GM19468 (cell line): ENCODE measurements around the gene MRAS.

Source experiments
- ATAC-seq: cut with Tn5 transposase; IDR thresholded peaks from one replicate; pipeline ENCODE4 v1.9.1; 2021; ENCODE audit warnings: mild to moderate bottlenecking, moderate library complexity, moderate number of reproducible peaks; ENCODE audit not compliant: unreplicated experiment; ENCODE audit errors: extremely low read depth

MRAS gene

DNA sequence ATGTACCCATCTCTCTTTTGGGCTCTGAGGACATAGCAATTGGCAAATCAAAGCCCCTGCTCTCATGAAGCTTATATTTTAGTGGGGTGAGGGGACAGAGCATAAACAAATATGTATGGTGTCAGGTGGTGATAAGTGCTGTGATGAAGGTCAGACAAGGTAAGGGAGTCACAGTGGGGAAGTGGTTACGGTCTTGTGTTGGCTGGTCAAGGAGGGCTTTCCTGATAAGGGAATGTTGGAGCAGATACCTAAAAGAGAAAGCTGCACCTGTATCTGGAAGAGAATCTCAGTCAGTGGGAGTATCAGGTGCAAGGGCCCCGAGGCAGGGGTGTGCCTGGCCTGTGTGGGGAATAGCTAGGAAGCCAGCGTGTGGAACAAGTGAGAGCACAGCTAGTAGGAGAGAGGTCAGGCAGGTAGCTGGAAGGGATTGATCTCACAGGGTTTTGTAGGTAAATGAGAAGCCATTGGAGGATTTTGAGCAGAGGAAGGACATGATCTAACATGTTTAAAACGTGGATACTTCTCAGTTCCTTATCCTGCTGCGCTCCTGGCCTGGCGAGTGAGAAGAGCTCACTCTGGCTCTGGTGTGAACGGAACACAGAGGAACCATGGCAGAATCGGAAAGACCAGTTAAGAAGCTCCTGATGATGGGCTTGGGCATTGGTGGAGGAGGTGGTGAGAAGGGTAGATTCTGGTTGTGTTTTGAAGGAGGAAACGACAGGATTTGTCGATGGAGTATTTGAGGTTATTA lies 35.5 kb downstream of the MRAS start:
- no peak for ATAC-seq

DNA sequence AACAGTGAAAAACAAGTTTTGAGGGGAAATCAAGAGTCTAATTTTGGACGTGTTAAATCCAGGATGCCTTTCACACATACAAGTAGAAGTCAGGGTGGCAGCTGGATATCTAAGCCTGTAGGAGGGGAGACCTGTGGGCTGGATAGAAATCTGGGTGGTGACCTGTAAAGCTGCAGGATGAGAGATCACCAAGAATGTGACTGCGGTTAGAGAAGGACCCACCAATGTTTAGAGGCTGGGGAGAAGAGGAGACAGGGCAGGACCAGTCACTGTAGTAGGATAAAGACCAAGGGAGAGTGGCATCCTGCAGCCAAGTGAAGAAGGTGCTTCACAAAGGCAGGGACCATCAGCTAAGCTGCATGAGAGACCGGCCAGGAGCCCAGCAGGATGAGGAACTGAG lies 36.2 kb downstream of the MRAS start:
- ATAC-seq = no peak

DNA sequence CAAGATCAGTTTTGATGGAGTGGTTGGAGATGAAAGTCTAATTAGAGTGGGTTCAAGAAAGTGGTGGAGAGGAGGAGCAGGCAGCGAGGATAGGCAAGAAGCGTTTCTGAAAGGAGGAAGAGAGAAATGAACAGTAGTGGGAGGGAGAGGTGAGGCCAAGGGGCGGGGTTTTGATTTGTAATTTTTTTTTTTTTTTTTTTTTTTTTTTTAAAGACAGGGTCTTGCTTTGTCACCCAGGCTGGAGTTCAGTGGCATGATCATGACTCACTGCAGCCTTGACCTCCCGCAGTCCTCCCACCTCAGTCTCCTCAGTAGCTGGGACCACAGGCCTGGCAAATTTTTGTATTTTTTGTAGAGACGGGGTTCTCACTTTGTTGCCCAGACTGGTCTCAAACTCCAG lies 36.6 kb downstream of the MRAS start:
- no peak for ATAC-seq

DNA sequence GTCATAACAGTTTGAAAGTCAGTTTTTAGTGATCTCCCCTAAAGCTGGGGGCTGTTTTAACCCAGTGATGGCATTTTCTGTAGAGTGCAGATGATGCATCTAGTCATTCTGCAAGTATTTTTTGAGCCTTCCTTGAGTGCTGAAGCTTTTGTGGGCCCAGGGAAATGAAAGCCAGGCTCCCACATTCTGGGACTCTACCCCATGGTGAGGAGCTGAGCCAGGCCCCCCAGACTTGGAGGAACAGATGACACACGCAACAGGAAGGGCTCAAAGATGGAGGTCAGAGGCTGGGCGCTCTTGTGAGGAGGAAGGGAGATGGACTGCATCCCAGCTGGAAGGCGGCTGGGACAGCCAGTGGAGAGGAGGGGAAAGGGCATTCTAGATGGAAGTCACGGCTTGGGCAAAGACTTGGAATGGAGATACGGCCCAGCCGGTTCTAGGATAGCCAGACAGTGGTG lies 40.8 kb downstream of the MRAS start:
- no peak for ATAC-seq

DNA sequence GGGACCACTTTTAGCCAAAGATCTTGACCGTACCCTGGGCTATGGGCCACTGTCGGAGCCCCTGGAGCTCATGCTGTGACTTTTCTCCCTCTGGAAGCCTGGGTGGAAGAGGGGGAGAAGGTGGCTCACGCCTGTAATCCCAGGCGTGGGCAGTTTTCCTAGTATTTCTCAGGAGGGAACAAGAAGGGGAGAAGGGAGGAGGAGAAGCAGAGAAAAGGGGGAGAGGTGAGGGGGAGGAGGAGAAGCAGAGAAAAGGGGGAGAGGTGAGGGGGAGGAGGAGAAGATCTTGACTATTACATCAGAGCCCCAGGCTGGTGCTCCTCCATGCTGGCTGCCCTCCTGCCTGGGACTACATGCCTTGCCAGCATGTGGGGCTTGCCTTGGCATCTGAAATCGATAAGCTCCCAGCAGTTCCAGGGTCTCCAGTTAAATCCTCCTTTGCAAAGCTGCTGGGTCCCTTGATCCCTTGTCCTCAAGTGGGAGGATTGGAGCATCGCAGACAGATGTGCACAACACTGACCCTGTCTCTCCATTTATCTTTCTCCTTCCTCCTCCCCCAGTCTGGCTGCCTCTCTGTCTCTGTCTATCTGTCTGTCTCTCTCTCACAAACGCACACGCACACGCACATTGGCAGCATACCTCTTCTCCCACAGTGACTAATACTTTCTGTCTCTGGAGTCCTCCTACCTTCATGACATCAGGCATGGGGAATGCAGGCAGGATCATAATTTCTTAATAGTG lies 41.6 kb downstream of the MRAS start:
- ATAC-seq = no peak

DNA sequence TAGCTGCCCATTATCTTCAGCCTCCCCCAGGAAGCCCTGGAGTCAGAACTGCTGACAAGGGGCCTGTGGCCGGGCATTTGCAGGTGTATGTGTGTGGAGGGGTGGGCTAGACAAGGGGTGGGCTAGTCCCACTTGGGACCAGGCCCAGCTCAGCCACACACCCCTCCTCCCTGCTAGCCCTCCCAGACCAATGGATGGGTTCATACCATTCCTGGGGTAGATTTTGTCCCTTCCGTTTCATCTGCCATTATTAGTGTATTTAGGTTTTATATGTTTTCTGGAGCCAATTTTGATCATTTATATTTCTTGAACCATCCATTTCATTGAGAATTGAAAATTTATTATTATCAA lies 42.2 kb downstream of the MRAS start:
- ATAC-seq = no peak

DNA sequence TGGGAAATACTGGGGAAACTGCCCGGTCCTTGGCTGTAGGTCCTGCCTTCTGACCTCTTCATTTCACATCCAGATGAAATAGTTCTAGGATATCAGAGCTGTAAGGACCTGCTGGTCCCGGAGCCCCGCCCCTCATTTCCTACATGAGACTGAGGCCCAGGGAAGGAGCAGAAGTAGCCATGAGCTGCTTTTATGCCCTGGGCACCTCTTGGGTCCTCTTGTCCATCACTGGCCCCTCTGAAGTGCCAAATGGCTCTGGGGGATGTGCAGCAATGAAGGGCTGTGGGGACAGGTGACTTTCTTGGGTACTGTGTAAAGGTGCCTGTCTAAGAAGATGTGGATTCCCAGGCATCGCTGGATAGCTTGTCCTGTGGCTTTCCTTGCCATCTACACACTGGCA lies 45.8 kb downstream of the MRAS start:
- no peak for ATAC-seq

DNA sequence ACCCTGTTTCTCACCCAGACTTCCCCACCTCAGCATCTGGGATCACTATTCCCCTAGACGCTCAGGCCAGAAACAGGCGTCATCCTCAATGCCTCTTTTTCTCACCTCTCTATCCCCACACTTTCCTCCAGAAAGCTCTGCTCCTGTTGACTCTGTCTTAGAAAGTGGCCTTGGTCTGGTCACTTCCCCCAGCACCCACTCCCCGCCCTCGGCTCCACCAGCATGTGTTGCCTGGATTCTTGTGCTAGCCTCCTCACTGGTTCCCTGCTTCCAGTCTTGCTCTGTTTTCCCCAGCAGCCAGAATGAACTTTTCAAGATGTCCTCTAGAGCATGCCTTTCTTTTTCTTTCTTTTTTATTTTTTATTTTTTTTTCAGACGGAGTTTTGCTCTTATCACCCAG lies 46.3 kb downstream of the MRAS start:
- no peak for ATAC-seq

DNA sequence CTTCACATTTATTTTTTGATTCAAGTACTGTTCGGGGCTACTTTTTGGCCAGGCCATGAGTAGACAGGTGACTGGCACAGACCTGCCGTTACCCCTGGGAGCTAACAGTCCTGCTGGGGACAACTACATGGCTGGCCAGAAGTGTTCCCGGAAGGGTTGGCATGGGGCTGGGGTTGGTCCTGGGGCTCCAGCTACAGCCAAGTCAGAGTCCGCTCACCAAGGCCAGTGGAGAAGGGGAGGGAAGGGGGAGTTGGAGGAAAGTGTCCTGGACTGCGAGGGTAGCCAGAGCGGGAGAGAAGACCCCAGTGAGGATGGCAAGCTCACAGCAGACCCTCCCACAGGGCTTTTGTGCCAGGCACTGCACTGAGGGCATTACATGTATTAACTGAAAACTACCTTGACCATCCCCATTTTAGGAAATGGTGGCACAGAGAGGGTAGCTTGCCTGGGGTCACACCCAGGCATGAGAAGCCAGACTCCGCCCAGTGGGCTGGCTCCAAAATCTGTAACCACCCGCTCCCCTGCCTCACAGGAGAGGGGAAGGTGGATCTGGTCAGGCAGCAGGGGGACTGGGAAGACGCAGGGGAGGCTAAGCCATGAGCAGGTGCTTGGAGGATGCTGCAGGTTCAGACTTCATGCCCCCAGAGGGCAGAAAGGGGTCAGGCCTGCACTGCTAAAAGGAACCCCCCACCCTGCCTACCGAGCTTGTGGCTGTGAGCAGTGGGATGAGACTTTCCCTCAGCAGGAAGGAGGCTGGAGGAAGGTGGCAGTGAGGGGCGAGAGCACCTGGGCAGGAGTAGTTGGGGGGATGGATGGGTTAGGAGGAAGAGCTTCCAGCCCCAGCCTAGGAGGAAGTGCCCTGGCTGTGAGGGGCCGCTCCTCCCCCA lies 47.7 kb downstream of the MRAS start:
- ATAC-seq = no peak

DNA sequence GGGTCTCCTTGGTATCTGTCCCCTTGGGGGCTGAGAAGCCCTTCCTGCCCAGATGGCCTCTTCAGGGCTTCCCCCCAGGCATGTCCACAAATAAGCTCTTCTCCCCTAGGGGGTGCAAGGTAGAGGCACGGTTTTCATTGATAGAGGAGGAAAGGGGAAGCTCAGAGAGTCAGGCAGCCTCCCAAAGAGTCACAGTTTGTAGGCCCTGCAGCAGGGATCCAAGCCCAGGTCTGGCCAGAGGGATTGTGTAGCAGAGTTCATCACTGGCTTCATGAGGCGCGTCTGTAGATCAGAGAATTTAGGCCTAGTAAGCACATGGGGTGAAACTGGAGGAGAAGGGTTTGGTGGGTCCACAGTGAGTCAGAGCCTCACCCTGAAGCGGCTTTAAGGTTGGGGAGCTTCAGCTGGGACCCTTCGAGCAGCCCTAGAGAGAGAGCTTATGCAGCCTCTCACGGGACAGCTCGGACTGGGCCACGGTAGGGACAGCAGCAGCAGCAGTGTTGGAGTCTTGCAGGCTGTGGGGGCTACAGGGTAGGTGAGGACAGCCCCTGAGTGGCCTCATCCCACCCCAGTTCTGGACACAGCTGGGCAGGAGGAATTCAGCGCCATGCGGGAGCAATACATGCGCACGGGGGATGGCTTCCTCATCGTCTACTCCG lies 48.5 kb downstream of the MRAS start:
- ATAC-seq = no peak

DNA sequence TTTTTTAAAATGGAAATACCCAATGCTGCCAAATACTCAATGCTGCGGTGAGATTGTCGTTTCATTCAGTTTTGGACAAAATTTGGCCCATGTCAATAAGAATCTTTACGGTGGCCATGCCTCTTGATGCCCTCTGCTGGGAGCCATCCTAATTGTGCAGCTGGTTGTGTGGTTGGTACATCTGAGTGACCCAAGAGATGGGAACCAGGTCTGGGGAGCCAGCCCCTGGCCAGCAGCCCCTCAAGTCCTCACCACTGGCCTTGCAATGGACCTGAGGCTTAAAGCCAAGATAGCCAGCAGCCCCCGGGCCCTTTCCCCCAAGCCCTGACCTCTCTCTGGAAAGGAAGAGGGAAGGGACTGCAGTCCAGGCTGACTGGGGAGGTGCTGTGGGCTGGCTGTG lies 49.6 kb downstream of the MRAS start:
- ATAC-seq = no peak

DNA sequence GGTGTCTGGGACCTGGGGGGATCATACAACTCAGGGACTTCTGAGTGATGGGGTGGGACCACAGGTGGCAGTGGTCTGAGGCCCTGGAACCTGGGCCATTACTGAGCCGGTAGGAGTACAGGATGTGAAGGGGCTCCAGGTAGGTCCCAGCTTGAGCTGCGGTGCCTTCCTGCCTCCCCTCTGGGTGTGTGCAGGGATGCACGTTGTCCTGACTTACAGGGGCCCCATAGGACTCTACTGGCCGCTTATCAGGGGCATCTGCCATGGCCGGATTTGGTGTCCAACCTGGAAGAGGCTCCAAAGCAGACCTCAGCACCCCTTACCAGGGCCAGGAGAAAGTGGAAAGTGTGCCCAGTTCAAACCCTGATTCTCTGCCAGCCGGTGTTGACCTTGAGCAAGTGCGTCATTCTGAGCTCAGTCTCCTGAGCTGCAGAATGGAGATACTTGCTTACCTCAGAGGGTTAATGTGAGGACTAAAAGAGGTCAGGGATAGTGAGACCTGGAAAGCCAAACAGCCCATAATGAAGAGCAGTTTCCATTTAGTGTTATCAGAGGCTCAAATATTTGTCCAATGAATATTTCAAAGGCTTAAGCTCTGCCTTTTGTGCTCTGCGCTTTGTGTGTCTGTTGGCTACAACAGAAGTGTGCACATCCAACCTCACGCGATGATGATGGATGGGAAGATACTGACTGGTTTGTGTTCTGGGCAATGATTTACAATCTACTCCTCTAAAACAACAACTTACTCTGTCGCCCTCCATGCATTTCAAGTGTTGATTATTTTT lies 50.6 kb downstream of the MRAS start:
- no peak for ATAC-seq

DNA sequence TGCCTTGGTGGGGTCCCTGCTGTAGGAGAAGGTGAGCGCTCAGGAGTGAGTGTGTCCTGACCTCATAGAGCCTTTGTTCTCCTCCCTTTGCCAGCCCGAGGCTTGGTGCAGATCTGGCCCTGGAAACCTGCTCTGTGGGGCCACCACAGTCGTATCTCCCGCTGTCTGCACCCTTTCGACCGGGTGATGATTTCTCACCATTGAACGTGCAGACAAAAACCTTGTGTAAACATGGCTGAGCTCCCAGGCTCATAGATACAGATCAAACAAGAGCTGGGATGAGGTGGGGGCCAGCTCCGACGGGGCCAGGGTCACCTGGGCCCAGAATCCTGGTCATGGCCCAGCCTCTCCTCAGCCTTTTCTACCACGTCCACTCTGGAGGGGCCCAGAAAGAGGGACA lies 51.4 kb downstream of the MRAS start:
- no peak for ATAC-seq

DNA sequence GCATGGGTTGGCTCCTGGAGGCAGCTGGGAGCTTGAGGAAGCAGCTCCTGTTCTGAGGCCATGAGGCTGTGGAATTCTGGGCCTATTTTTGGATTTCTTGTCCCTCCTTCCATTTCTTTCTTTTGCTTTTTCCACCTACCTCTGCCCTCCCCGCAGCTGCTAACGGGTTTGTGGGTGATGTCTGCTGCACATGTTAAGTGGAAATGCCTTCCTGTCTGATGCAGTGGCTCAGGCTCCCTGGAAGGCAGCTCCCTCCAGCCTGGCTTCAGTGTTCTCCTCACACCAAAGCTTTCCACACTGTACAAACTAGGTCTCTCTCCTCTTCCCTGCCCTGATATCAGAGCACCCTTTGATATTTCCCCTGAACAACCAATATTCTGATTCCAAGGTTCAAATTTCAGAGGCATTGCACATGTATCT lies 52.3 kb downstream of the MRAS start:
- ATAC-seq = no peak

DNA sequence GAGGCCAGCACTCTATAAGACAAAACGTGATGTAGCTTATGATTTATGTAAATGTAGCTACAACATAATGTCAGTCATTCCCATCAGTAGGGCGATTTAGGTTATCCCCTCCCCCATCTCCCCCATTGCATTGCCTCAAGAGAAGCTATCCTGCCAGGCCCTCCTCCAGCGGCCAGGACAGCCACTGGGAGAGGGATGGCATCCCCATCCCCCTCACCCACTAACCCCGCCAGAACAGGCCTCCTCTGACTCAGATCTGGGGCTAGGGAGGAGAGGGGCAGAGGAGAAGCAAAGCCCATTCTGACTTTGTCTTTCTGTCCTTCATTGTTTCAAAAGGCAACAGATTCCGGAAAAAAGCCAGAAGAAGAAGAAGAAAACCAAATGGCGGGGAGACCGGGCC lies 53.5 kb downstream of the MRAS start:
- ATAC-seq = no peak

DNA sequence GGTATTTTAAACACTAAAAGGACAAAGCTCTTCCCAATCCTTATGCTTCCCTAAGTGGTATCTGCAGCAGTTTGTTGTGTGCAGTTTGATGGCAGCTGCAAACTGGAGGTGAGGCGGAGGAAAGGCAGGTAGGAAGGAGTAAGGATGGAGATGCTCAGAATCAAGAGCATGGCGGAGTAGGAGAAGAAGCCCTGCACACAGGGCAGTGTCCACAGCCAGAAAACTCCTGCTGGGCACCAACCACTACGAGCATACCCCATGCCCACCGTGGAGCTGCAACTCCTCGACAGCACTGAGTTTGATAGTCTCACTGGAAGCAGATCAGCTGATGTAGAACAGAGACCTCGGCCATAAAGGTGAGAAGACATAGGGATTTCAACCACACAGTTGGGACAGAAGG lies 55.7 kb downstream of the MRAS start:
- ATAC-seq = no peak

DNA sequence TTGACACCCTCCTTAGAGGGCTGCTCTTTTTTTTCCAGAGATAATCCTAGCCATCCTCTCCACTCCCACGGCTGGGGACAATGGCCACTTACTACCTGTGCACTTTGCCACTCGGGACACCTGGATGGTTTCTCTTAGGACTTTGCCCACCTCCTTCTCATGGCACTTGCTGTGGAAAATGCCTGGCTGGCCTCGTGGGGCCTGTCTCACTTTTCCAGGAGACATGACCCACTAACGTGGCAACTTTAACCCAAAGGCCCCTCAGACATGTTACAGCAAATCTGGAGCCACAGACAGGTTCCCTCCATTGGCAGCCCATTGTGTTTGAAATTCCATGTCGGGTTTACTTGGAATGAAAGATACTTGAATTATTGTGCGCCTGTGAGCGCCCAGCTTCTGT lies 56.6 kb downstream of the MRAS start:
- ATAC-seq = no peak

DNA sequence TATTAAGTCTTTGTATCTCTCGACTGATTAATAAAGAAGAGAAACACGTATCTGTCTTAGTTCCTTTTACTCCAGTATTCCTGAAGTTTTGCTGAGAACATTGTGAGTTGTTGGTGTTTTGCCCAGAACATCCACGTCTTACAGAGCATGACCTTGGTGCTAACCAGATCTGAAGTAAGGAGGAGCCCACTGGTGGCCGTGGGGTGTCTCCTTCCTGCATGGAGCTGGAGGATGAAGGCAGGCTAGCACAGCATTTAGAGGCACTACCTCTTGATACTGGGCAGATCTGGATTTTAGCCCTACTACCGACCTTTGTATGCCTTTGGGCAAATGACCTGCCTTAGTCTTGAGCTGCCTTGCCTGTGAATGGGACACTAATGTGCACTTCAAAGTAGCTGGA lies 57.1 kb downstream of the MRAS start:
- ATAC-seq = no peak

DNA sequence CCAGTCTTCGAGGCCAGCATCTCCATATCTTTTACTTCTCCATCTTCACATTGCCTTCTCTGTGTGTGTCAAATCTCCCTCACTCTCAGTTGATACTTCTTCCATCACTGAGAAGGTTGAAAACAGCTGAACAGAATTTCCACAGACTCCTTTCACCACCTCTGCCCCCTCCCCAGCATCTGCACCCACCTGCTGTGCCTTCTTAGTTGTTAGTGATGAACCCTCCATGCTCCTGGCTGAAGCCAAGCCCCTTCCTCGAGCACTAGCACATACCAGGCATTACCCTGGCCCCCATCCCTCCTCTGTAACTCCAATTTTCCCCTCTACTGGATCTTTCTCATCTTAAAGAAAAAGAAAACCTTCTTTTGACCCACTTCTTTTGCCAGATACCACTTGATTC lies 58.2 kb downstream of the MRAS start:
- ATAC-seq = no peak
